Stimulated activated CD4-positive, alpha-beta T cell treated with anti-CD3 and anti-CD28 coated beads, Interleukin-2, amount 100 ng/mL, for 4 hours (primary cell): Measurements from ENCODE around the gene HECTD2.
"Not testable (repeated sequence)": the region's sequence is repeated elsewhere in the genome, so short reads cannot be mapped to it uniquely, and the experiment has no call there.

ENCODE experiments used
- DNase-seq: peaks from one replicate; pipeline ENCODE4 v3.0.0-alpha.2; 2020; ENCODE audit warnings: low read depth

Gene HECTD2

DNA sequence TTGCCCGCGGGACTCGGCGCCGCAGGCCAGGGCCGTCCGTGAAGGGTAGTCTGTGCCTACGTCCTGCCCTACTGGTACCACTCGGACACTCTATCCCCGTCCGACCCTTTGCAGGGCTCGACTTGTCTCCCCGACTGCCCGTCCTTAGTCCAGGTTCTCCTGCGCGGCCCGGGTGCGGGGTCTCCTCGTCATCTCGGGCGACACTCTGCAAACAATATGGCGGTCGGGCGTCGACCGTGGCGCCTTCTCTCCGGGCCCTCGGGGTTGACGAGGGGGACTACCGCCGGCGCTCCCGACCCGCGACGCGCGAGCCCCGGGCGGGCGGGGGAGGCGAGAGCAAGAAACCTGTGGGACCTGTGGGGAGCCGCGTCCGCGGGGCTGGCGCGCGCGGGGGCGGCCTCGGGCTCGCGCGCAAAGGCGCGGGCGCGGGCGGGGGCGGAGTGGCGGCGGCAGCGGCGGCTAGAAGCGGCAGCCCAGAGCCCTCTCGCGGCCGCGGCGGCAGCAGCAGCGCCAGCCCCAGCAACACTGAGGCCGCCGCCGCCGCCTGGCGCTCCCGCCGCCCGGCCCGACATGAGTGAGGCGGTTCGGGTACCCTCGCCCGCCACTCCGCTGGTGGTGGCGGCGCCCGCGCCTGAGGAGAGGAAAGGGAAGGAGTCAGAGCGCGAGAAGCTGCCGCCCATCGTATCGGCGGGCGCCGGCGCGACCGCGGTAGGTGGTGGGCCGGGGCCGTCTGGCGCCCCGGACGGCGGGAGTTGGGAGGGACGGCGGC is at the start of gene HECTD2:
HECTD2 (plus strand) TSS at position 476 of the 769 bp plus-strand sequence; CDS start at position 571, 95 bp downstream.
- DNase-seq, result peak; percentile 79

- no peak for DNase-seq
These were observed 49.7 kb upstream of the HECTD2 start for GRCh38 chr10:91360461-91360860.

DNA sequence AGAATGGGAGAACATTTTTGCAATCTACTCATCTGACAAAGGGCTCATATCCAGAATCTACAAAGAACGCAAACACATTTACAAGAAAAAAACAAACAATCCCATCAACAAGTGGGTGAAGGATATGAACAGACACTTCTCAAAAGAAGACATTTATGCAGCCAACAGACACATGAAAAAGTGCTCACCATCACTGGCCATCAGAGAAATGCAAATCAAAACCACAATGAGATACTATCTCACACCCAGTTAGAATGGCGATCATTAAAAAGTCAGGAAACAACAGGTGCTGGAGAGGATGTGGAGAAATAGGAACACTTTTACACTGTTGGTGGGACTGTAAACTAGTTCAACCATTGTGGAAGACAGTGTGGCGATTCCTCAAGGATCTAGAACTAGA is 44.6 kb upstream of the HECTD2 start:
- DNase-seq, result not testable (repeated sequence)

- no peak for DNase-seq
These were observed 43.4 kb upstream of the HECTD2 start for GRCh38 chr10:91366704-91367103.

GRCh38 chr10:91367127-91367531 is 43.0 kb upstream of the HECTD2 start:
- DNase-seq, result no peak

- no peak for DNase-seq
These were observed 42.6 kb upstream of the HECTD2 start for GRCh38 chr10:91367558-91367957.

DNA sequence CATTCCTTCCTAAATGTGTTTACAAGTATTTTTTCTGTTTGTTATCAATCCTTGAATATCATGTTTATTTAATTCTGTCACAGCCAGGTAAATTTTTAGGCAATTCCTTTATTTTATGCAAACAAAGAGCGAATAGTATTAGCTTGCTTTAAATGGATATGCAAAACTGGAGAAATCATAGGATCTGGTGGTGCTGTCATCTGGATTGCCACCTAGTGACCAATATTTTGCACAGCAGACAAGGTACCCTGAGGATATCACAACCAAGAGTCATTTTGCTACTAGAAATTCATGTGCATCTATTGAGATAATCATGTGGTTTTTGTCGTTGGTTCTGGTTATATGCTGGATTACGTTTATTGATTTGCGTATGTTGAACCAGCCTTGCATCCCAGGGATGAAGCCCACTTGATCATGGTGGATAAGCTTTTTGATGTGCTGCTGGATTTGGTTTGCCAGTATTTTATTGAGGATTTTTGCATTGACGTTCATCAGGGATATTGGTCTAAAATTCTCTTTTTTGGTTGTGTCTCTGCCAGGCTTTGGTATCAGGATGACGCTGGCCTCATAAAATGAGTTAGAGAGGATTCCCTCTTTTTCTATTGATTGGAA is 40.1 kb upstream of the HECTD2 start:
- DNase-seq, result not testable (repeated sequence)

GRCh38 chr10:91374052-91374451 is 36.1 kb upstream of the HECTD2 start:
- no peak for DNase-seq

DNA sequence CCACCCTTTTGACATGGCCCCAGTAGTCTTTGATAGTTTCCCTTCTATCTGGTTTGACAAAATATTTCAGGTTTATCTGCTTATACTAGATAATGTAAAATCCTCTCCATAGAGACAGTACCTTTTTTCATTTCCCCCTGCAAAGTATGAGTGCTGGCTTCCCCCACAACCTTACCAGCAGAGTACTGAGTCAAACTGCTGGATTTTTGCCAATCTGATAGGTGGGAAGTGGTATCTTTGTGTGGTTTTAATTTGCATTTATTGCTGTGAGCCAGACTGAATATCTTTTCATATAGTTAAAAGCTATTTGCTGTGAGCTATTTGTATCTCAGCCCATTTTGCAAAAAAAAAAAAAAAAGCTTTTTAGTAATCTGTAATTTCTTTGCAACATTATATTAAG is 32.1 kb upstream of the HECTD2 start:
- DNase-seq, result peak; percentile 9

DNA sequence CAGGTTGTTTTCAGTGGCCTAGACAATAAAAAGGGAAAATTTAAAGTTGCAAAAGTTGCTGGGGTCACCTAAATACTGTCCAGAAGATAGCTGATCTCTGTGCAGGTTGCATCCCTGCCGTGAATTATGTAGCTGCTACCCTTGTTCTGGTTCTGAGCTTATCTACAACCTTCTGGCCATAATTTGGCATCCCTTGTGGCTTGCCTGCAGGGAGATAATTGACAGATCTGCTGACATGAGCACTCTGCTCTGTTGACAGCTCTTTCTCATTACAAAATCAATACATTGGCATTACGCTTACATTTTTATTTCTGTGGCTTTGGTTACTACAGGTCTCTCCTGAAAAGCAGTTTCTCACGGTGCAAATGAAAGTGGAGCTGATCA is 29.3 kb upstream of the HECTD2 start:
- no peak for DNase-seq

- no peak for DNase-seq
These were observed 28.8 kb upstream of the HECTD2 start for GRCh38 chr10:91381257-91381891.

DNA sequence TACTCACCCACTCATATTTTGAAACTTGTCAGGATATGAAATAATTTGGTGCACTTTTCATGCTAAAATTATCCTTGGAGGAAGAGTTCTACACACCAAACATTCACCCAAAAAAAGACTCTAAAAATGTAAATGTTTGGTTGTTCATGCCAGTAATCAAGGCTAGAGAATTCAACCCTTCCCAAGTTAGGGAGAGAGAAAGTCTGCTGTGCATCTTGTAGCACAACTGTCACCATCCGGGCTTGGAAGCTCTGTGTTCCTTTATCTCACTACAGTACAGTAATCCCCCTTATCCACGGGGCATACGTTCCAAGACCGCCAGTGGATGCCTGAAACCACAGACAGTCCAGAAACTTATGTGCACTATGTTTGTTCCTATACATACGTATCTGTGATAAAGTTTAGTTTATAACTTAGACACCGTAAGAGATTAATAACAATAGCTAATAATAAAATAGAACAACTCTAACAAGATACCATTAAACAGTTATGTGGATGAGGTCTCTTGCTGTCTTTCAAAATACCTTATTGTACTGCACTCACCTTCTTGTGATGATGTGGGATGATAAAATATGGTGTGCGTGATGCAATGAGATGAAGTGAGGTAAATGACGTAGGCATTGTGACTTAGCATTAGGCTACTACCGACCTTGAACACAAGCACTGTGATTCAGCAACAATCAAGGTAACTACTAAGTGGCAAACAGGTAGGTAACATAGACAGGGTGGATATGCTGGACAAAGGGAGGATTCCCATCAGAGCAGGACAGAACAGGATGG is 24.6 kb upstream of the HECTD2 start:
- no peak for DNase-seq

DNA sequence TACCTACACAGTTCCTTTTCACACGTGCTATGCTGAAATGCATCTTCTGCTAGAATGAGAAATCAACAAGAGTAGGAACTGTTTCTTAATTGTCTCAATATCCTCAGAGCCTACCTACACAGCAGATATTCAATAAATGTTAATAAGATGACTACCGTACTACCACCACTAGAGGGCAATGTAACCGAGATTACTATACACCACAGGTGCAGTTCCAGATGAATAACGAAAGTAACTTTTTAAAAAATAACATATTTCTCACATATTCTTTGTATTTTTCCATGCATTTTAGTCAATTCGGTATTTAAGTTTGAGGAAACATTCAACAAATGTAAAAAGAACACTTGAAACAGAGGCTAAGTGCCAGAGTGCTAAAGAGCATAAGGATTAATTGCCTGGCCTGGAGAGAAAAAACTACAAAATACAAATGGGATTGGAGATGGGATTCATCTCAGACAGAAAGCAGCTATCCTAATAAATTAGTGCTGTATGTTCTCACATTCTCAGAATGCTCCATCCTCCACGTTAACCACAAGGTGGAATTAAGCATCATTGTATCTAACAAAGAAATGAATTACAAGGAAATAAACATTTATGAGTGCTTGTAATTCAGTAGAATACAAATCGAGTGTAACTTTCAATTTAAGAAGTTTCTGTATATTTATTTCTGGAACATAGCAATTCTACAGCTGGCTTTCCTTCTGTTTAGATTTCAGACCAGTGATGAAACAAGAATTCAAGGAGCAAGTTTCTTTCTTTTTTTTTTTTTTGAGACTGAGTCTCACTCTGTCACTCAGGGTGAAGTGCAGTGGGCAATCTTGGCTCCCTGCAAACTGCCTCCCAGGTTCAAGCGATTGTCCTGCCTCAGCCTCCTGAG is 20.3 kb upstream of the HECTD2 start:
- no peak for DNase-seq

GRCh38 chr10:91390513-91390825 is 19.7 kb upstream of the HECTD2 start:
- not testable (repeated sequence) for DNase-seq

DNA sequence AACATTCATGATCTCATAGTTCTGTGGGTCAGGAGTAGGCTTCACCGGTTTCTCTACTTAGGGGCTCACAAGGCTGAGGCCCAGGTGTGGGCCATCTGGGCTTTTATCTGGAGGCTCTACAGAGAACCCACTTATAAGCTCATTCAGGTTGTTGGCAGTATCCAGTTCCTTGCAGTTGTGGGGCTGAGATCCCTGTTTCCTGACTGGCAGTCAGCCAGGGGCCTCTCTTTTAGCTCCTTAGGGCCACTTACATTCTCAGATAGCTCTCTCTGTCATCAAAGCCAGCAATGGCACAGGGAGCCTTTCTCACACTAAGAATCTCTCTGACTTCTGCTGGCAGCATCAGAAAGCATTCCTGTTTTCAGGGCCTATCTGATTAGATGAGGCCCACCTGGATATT is 18.2 kb upstream of the HECTD2 start:
- DNase-seq, result no peak

DNA sequence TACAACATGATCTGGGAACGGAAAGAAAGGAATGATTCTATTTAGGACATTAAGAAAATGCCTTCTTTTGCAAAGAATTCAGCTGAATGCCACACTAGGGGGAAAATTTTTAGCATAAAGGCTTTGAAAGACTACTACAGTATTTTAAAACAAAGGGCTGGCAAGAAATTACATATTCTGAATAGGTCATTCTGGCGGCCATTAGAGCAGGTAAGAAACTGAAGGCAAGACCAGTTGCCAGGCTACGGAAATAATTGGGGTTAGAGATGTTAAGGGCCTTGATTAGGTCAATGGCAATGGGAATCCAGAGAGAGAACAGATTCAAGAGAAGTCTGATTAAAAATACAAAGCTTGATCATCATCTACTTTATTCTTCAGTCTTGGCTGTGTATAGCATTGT is 3.8 kb upstream of the HECTD2 start:
- no peak for DNase-seq

GRCh38 chr10:91409069-91409868 is 875 bp upstream of the HECTD2 start:
- no peak for DNase-seq

DNA sequence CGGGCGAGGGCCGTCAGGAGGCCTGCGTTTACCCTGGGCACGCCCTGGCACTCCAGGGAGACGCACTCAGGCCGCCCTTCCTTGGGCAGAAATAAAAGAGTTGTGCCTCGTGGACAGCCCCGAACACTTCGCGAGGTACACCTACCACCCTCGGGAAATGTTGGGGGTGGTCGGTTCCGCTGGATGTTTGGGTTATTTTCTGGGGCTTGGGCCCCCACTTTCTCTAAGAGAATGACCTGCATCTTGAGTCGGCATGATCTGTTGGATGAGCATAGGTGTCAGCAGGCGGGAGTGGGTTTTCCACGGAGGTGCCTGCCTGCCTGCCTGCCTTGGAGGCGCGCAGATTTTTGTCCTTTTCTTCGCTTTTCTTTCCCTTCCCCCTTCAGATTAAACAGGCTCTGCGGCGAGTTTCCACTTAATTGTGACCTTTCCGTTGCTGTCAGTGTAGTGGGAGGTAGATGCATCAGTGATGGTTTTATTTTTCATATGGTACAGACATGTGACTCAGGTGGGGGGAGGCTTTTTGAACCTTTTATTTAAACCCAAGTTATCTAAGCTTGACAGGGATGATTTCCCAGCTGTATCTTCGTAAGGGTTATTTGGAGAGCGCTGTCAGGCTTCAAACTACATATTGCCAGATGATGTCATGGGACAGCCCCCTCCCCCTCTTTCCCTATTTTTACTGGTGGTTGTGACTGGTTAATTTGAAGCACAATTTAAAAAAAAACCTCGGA is 661 bp downstream of the HECTD2 start:
- DNase-seq, result no peak

DNA sequence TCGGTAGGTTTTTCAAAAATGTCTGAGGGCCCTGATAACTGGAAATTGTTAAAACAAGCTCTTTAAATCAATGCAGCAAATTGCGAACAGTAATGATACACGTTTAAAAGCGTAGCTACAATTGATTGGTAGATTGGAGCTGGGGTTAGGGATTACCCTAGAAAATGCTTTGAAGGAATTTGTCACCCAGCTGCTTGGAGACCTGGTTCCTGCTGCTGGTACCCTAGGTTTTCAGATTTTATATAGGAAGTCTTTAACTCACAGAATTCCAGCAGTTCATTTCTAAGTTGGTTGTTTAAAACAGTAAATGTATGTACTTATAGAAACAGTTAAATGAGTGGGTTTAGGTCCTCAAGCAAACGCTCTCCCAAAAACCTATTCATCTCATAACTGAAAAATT is 1.5 kb downstream of the HECTD2 start:
- DNase-seq, result no peak
